Measurements from ENCODE around the gene MPP2.

Gene MPP2

GRCh38 chr17:43914451-43914850 is 7.1 kb upstream of the MPP2 start:
- in situ Hi-C loops (cut with HindIII; ENCODE audit: low sequenced_read_pairs), result loop anchor here (5.0 kb wide), 1 partner anchor 72 kb away; no protein-coding TSS in a partner anchor
- no peak for TF ChIP-seq CTCF (IDR thresholded peaks at IDR 0.05; ENCODE audit: low read depth, low read length, missing control alignments)
- H3K4me3 ChIP-seq (ENCODE audit: low read depth, low read length), result no peak overlapping the region
- DNase-seq (ENCODE audit: low read depth), result no peak

- in situ Hi-C loops (cut with HindIII; ENCODE audit: low sequenced_read_pairs), result loop anchor here (5.0 kb wide), 1 partner anchor 71 kb away; no protein-coding TSS in a partner anchor
- no peak overlapping the region for H3K4me3 ChIP-seq (ENCODE audit: low read depth, low read length)
Observed at GRCh38 chr17:43913584-43913983, 6.2 kb upstream of the MPP2 start.

GRCh38 chr17:43912635-43913304 is 5.4 kb upstream of the MPP2 start:
- TF ChIP-seq CTCF (IDR thresholded peaks at IDR 0.05; ENCODE audit: low read depth, low read length, missing control alignments), result no peak
- DNase-seq (ENCODE audit: low read depth), result no peak
- in situ Hi-C loops (cut with HindIII; ENCODE audit: low sequenced_read_pairs), result loop anchor here (5.0 kb wide), 1 partner anchor 70 kb away; no protein-coding TSS in a partner anchor
- no peak overlapping the region for H3K4me3 ChIP-seq (ENCODE audit: low read depth, low read length)

More at GRCh38 chr17:43913584-43913983, 6.2 kb upstream of the MPP2 start:
- TF ChIP-seq CTCF (IDR thresholded peaks at IDR 0.05; ENCODE audit: low read depth, low read length, missing control alignments), result no peak
- DNase-seq (ENCODE audit: low read depth), result no peak

- in situ Hi-C loops (cut with HindIII; ENCODE audit: low sequenced_read_pairs), result loop anchor here (5.0 kb wide), 1 partner anchor 70 kb away; no protein-coding TSS in a partner anchor
Observed at GRCh38 chr17:43911904-43912303, 4.6 kb upstream of the MPP2 start.

DNA sequence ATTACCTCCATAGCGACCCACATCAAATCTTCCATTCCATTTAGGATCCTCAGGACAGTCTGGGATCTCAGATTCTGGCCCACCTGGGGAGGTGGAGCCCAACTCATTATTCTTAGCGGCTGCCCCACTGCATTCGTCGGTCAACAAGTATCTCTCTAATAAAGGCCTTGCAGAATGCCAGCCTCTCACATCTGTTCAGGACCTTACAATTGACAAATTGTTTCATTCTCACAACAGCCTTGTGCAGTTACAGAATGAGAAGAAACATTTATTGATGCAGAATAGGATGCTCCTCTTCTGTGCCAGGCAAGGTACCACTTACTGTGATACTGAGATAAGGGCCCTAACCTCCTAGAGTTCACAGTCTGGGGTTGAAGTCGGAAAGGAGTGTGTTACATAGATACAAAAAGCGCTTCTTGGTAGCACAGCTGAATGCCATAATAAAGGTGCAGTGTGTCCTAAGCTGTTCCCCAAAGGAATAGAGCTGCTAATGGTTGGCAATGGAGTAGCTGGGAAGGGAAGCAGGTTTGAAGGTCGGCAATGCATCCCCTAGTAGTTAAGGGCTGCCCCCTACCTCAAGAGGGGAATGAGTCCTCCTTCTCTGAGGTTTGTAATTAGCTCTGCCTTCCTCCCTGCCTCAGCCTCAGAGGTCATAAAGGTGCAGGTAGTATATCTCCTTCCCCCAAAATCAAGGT is 2.3 kb upstream of the MPP2 start:
- no peak for DNase-seq (ENCODE audit: low read depth)
- H3K4me3 ChIP-seq (ENCODE audit: low read depth, low read length), result no peak overlapping the region
- in situ Hi-C loops (cut with HindIII; ENCODE audit: low sequenced_read_pairs), result loop anchor here (5.0 kb wide), 1 partner anchor 67 kb away; no protein-coding TSS in a partner anchor
- no peak for TF ChIP-seq CTCF (IDR thresholded peaks at IDR 0.05; ENCODE audit: low read depth, low read length, missing control alignments)

More at GRCh38 chr17:43911904-43912303, 4.6 kb upstream of the MPP2 start:
- H3K4me3 ChIP-seq (ENCODE audit: low read depth, low read length), result no peak overlapping the region
- no peak for DNase-seq (ENCODE audit: low read depth)
- no peak for TF ChIP-seq CTCF (IDR thresholded peaks at IDR 0.05; ENCODE audit: low read depth, low read length, missing control alignments)

- peak; percentile 28 for DNase-seq (ENCODE audit: low read depth)
- in situ Hi-C loops (cut with HindIII; ENCODE audit: low sequenced_read_pairs), result no loop called here
- peak overlapping the region; percentile 72 for H3K4me3 ChIP-seq (ENCODE audit: low read depth, low read length)
- no peak for TF ChIP-seq CTCF (IDR thresholded peaks at IDR 0.05; ENCODE audit: low read depth, low read length, missing control alignments)
Observed at GRCh38 chr17:43907998-43908721, 824 bp upstream of the MPP2 start.

Measured in astrocyte of the cerebellum (primary cell).